ENCODE data around the gene ALX4. TPM values are rescaled to one million over a fixed set of nuclear protein-coding genes. Genes with fewer than 3 reads are reported as not detected.

Gene ALX4
- total and polyA plus RNA-seq, 2 of the 8 experiments (the other 6 are each of a cell fraction or from before 2014, with no cell fraction given) = not detected

DNA sequence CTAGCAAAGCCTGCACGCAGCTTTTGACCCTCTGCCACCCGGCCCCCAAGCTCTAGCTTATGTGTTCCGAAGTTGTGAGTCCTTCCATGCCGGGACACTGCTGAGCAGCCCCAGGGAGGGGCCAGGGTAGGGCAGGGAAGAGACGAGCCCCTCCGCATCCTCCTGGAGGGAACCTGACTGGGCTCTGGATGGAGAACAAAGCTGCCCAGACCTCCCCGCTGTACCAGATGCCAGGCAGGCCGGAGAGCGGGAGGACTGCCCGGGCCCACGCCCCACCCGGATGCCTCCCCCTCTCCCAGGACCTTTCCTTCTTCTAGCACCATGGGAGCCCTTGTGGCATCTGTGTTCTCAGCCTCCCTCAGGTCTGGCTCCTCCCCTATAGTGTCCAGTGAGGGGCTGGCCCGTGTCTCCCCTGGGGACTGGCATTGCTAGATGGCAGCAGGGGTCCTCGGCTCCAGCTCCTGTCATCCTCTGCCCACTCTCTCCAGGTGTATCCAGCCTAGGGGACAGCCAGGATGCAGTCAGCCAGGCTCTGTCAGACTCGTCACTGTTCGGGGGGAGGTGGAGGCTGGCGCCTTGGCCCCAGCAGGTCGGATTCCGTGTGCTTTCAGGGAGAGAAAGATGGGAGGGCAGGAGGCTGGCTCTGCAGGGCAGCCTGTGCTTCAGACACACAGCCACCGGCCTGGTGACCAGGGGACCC is 46.1 kb downstream of the ALX4 start:
- no peak overlapping the region for H2AFZ ChIP-seq (ENCODE audit: low read length)
- ChIA-PET POLR2A (ENCODE audit: partially characterized antibody) (interaction anchor here (2.7 kb wide), 1 partner anchor 20 kb away, joined by 7 read pairs; no protein-coding TSS in a partner anchor), CTCF (ENCODE audit: partially characterized antibody) (interaction anchor here (0.6 to 3.2 kb wide), 6 partner anchors 13 to 132 kb away, joined by 3 to 14 read pairs (median 7); no protein-coding TSS in a partner anchor)
- no peak overlapping the region for H3K4me3 ChIP-seq (ENCODE audit: extremely low read depth in 1 of 4, insufficient read depth in 2 of 4, low read depth in 3 of 4, low read length in 4 of 4)
- no peak for FAIRE-seq
- no peak overlapping the region for H4K5ac ChIP-seq (ENCODE audit: insufficient read length, low read depth, low read length)
- no peaks in the 10 kb centered on the region for H3K23me2 ChIP-seq (ENCODE audit: low read depth, low read length)
- H3K56ac ChIP-seq (replicated peaks; ENCODE audit: insufficient read length, low read depth, low read length) = no peak overlapping the region
- H3K4me2 ChIP-seq (ENCODE audit: insufficient read depth in 1 of 2, low read depth in 2 of 2, low read length in 2 of 2) = no peak overlapping the region
- no peak overlapping the region for H3K23ac ChIP-seq (ENCODE audit: insufficient read length)
- no peak overlapping the region for H2BK5ac ChIP-seq (ENCODE audit: low read depth, low read length)
- no peaks in the 10 kb centered on the region for H4K20me1 ChIP-seq (replicated peaks in 1 of 2; ENCODE audit: control insufficient read depth in 1 of 2, insufficient read depth in 2 of 2, low read length in 2 of 2)
- no peak overlapping the region for H4K91ac ChIP-seq (replicated peaks; ENCODE audit: insufficient read length, low read length)
- no peak for DNase-seq (ENCODE audit: low read depth in 1 of 2, low spot score in 2 of 2)
- H3K27me3 ChIP-seq (replicated peaks in 1 of 4; ENCODE audit: control insufficient read depth in 3 of 4, extremely low read depth in 1 of 4, insufficient read depth in 3 of 4, low read length in 3 of 4) = no peaks in the 10 kb centered on the region
- no peak overlapping the region for H2AK5ac ChIP-seq (ENCODE audit: low read depth, low read length)
- no peaks in the 10 kb centered on the region for H3K79me2 ChIP-seq (ENCODE audit: control insufficient read depth in 1 of 2, insufficient read depth in 2 of 2, low read length in 2 of 2)
- H3K4ac ChIP-seq (replicated peaks; ENCODE audit: insufficient read length, low read depth, low read length) = no peak overlapping the region
- 82% methylated on average over 17 of the region's 20 CpGs; no CpG with 5 or more reads in 1 of the 2 experiments for WGBS, 2 experiments (ENCODE audit: extremely low coverage in 1 of 2, insufficient coverage in 1 of 2, insufficient read length in 1 of 2, insufficient replicate concordance in 2 of 2, low coverage in 1 of 2, low lambda C conversion rate in 2 of 2, missing lambda C conversion rate in 1 of 2)
- H3K14ac ChIP-seq (ENCODE audit: insufficient read length) = no peak overlapping the region
- H3K4me1 ChIP-seq (replicated peaks in 1 of 4; ENCODE audit: control insufficient read depth in 3 of 4, insufficient read depth in 4 of 4, low read length in 3 of 4) = no peaks in the 10 kb centered on the region; a peak in 2 of 7 replicates
- no peaks in the 10 kb centered on the region for H3K79me1 ChIP-seq (ENCODE audit: low read depth, low read length)
- H3K9me3 ChIP-seq (ENCODE audit: insufficient read depth in 2 of 2, low read depth in 1 of 2, low read length in 1 of 2) = no peaks in the 10 kb centered on the region
- H2BK20ac ChIP-seq (ENCODE audit: low read length) = no peak overlapping the region
- H3K9ac ChIP-seq (replicated peaks in 1 of 4; ENCODE audit: extremely low read depth in 1 of 4, low read depth in 3 of 4, low read length in 3 of 4) = no peak overlapping the region
- H3K36me3 ChIP-seq (ENCODE audit: control insufficient read depth in 2 of 4, insufficient read depth in 4 of 4, low read length in 3 of 4) = no peaks in the 10 kb centered on the region
- H3K27ac ChIP-seq (ENCODE audit: low read depth, low read length) = no peak overlapping the region
- no peak overlapping the region for H2BK120ac ChIP-seq (replicated peaks; ENCODE audit: low read depth, low read length)
- H3K18ac ChIP-seq (ENCODE audit: extremely low read depth, low read length) = peak overlapping the region; percentile 81; the same call in 1 of the 2 replicates
- no peak overlapping the region for H4K8ac ChIP-seq (ENCODE audit: extremely low read depth, insufficient read depth, low read length)
- no peak overlapping the region; the same call in 1 of the 2 replicates for H2BK12ac ChIP-seq (ENCODE audit: low read depth, low read length)
- 0 out of 2 replicates have a peak overlapping the region, but pooled peaks have one; percentile 65 for H2BK15ac ChIP-seq (ENCODE audit: low read length)
- TF ChIP-seq EZH2 (IDR thresholded peaks at IDR 0.05; ENCODE audit: low read depth, low read length, severe bottlenecking) = no peak
- TF ChIP-seq RXRA (IDR thresholded peaks at IDR 0.05; ENCODE audit: insufficient read depth, low read depth, low read length) = no peak
- TF ChIP-seq YY1 (IDR thresholded peaks at IDR 0.05; ENCODE audit: low read depth, low read length) = no peak
- no peak for TF ChIP-seq CTCF (IDR thresholded peaks at IDR 0.05; ENCODE audit: control extremely low read depth in 1 of 3, insufficient read depth in 1 of 3, low read depth in 1 of 3, low read length in 3 of 3)
- TF ChIP-seq ATF2 (IDR thresholded peaks at IDR 0.05; ENCODE audit: low read length) = no peak
- TF ChIP-seq JUND (IDR thresholded peaks at IDR 0.05; ENCODE audit: low read length) = no peak
- TF ChIP-seq BACH1 (IDR thresholded peaks at IDR 0.05; ENCODE audit: low read length) = no peak
- no peak for TF ChIP-seq POU5F1 (IDR thresholded peaks at IDR 0.05; ENCODE audit: low read depth, low read length)
